ENCODE results near the gene GPR156. TPM values are rescaled to one million over a fixed set of nuclear protein-coding genes. Genes with fewer than 3 reads are reported as not detected.
"Not testable (repeated sequence)": the region's sequence is repeated elsewhere in the genome, so short reads cannot be mapped to it uniquely, and the experiment has no call there.

Gene GPR156
- total RNA-seq (2014; rRNA removed; shearing (Covaris generic)) = 0.24 and 0.68 TPM in 2 replicates

DNA sequence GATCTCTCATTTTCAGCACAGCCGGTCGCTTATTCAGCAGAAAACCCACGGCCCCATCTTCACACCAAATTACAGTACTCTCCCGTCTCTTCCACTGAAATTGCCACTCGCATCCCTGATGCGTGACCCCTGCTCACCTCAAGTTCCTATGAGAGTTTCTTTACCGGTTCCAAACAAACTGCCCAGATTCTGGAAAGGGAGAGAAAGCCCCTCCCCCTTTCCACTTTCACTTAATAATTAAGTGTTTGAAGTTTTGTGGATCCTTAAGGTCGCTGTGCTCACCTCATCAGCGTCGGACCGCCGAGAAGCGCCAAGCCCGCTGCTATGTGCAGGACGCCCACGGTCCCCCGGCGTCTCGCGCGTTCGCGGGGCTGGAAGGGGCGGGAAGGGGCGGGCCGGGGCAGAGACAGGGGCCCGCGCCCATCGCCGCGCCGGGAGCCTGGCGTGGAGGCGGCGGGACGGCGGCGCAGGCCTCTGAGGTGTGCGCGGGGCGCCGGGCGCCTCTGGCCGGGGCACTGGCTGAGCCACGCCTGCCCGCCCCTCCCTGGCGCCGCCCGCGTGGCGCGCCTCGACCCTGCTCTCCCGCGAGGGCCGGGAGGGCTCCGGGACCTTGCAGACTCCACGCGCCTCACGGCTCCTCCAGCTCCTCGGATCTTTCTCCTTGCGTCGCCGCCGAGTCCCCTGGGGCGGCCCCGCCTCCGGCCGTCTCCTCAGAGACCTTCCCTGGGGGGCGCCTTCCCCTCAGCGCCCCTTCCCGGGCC is at the start of gene GPR156:
GPR156 (minus strand) TSS at position 476 of the 761 bp plus-strand sequence. CDS start 41,124 bp downstream, outside the sequence.
- peak; percentile 43 for DNase-seq (ENCODE audit: low read depth)

DNA sequence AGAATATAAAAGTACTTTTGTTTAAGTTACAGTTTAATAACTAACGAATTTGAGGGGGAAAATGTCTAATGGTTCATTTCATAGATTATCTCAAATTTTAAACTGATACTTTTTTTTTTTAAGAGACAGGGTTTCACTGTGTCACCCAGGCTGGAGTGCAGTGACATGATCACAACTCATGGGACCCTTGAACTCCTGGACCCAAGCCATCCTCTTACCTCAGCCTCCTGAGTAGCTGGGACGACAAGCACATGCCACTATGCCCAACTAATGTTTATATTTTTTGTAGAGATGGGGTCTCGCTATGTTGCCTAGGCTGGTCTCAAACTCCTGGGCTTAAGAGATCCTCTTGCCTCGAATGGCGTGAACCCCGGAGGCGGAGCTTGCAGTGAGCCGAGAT is 47.6 kb upstream of the GPR156 start:
- DNase-seq (ENCODE audit: low read depth) = no peak

DNA sequence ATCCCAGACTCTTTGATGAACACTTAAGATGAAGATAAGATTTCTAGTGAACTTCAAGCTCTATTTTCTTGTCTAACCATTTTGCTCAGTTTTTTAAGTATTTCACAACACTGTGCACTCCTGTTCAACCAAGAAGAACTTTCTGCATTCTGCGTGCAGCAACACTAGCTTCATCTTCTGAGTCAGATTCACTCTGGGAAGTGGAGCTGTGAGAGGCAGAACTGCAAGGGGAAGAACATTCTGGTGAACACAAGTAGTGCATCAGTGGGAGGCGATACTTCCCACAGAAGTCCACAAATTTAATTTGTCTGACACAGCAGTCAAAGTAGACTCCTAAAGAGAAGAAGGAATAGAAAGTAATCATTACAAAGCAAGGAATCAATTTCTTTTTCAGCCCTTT is 46.1 kb upstream of the GPR156 start:
- DNase-seq (ENCODE audit: low read depth) = no peak

DNA sequence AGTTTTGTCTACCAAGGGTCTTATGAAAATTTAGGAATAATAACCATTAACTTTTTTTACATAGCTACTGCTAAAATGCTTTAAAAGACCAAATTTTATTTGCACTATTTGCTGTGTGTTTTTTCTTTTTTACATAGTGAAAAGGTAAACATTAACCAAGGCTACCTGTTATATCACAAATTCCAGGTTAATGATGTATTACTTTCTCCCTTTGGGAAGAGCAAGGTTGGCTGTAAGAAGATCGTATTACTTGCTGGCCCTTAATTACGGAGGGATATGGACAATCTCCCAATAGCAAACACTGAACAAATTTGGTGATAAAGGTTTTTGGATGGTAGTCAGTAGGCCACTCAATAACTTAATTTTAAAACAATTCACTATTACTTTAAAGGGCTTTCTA is 41.8 kb upstream of the GPR156 start:
- no peak for DNase-seq (ENCODE audit: low read depth)

DNA sequence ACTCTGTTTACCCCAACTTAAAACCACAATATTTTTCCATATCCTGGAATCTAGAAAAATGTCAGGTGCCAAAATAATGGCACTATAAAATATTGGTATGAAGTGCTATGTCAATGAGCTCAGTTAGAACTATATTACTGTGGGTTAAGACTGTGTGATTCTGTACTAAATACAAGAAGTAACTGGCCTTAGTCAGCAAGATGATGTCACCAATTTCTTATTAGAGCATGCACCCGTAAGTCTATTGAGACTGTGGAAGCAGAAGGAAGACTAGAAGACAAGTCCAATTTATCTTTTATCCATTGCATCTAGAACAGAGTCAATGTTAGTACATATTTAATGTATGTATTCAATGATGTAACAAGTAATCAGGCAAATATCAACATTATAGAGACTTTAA is 39.2 kb upstream of the GPR156 start:
- DNase-seq (ENCODE audit: low read depth) = no peak

DNA sequence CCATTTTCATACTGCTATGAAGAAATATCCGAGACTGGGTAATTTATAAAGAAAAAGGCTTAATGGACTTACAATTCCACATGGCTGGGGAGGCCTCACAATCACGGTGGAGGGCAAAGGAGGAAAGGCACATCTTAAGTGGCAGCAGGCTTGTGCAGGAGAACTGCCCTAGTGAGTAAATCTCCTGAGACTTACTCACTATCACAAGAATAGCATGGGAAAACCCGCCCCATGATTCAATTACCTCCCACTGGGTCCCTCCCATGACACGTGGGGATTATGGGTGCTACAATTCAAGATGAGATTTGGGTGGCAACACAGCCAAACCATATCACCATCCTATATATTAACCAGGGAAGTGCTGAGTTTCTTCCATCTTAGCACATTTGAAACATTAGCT is 38.7 kb upstream of the GPR156 start:
- DNase-seq (ENCODE audit: low read depth) = not testable (repeated sequence)

DNA sequence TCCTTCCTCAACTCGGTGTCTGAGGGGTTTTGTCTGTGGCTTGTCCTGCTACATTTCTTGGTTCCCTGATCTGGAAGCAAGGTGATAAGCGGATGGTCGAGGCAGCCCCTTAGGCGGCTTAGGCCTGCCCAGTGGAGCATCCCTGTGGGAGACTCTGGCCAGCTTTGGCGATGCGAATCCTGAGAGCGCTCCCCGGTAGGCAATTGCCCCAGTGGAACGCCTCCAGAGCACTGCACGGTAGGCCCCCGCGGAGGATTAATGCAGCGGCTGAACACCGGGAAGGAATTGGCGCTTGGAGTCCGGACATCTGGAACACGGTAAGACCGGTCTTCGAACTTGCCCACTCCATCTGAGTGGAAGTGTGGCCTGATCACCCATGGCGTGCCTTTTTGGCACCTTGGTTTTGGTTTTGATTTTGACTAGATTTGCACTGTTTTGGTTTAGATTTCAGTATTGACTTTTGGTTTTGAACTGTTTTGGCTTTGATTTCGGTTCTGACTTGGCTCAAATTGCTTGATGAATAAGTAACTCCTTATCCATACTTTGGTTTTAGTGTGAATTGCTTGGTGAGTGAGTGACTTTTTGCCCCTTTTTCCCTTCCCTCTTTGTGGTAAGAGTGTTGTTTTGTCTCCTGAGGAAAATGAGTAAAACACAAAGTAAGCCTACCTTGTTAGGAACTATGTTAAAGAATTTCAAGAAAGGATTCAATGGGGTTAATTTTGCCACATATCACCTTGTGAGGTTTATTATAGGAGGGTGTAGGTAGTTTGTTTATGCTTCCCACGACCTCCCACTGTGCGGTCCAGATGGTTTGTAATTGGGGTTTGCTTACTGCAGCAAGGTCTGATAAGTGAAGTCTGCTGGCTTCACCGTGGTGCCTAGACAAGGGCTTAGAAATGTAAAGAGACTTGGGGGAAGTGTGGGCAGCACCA is 27.1 kb upstream of the GPR156 start:
- no peak for DNase-seq (ENCODE audit: low read depth)

DNA sequence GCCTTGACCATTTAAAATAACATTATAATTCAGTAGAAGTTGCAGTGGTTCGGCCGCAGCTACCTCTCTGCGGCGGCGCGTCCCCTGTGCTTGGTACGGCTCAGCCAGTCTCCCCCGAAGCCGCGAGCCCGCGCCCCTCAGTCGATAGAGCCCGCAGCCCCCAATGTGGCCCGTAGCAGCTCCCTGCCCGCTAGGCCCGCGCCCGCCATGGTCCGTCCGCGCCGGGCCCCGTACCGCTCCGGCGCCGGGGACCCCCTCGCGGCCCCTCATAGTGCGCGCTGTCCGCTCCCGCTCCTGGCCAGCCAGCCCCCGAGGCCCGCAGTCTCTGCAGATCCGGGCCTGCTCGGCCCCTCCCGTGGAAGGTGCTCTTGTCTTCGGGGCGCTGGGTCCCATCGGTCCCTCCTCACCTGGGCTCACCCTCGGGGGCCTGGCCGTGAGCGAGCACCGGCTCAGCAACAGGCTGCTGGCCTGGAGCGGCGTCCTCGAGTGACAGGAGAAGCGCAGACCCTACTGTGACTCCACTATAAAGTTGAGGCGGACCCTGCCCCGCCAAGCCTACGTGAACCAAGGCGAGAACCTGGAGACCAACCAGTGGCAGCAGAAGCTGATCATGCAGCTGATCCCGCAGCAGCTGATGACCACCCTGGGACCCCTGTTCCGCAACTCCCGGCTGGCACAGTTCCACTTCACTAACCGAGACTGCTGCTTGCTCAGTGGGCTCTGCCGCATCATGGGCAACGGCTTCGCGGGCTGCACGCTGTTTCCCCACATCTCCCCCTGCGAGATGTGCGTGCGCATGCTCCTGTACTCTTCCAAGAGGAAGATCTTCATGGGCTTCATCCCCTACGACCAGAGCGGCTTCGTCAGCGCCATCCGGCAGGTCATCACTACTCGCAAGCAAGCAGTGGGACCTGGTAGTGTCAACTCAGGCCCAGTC is 21.8 kb upstream of the GPR156 start:
- DNase-seq (ENCODE audit: low read depth) = no peak

DNA sequence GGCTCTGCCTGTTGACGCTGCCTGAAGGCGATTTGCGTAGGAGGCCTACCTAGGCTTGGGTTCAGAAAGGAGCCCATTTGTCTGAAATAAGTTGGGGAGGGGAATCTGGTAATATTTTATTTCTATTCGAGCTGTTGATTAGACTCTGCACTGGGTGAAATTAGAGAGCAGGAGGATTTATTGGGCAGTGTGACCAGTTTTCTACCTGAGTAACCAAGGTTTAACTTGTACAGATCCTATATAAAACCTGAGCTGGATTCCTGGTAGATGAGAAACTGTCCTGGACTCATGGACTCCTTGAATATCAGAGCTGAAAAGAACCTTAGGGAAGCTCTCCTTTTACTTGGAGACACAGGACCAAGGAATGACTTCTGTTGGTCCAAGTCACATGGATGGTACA is 19.6 kb upstream of the GPR156 start:
- no peak for DNase-seq (ENCODE audit: low read depth)

DNA sequence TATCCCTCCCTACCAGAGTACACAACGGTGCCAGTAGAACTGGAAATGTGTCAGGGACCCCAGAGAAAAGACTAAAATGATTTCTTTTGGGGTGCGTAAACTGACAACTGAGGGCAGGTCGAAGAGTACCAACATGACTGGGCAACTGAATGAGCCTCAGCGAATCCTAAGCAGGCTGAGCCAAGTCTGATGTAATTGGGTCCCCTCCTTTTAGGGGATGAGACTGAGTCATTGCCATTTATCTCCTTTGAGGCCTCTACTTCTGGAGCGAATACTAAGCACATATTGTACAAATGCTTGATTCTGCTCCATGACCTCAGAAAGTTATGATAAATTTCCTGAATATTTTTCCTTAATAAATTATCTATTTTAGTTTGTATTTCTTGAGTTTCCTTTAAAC is 17.3 kb upstream of the GPR156 start:
- no peak for DNase-seq (ENCODE audit: low read depth)

DNA sequence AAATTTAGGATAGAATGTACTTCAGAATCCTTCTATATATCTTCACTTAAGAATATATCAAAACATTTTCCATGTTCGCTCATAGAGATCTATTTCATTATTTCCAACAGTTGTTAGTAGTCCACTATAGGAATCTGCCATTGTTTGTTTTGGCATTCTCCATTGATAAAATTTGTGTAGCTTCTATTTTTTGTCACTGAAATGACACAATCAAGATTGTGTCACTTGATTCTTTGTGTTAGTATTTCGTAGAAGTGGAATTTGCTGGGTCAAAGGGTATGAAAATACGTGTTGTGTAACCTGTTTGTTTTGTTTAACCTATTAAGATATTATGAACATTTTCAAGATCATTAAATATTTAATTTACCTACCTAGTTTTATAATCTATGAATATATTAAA is 15.9 kb upstream of the GPR156 start:
- DNase-seq (ENCODE audit: low read depth) = no peak

DNA sequence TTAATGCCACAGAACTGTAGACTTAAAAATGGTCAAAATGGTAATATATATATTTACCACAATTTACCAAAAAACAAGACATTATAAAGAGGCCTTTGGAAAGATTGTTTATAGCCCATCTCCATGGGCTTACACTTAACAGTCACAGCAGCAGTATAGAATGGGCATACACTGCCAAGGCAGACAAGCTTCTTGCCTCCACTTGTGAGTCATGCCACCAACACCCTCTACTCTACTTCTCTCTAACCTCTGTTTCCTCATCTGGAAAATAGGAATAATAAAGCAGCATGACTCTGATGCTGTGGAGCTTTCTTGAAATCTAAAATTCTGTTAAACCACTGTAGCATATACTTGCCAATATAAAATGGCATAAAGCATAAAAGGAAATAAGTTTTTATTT is 14.4 kb upstream of the GPR156 start:
- DNase-seq (ENCODE audit: low read depth) = peak; percentile 9

DNA sequence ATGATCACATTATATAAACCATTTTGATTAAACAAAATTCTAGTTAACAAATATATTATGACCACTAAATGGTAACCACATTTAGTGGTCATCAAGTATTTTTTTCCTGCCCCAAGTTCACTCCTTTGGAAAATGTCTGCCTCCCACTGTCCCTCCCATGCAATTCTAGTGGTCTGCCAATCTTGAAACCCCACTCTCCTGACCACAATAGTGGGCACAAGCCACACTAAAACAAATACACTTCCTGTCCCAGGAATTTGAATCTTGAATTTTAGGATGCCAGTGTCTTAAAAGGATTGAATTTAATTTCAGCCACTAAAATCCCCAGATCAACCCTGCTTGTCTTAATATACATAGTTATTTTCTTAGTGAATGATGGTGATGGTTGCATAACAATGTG is 14.0 kb upstream of the GPR156 start:
- no peak for DNase-seq (ENCODE audit: low read depth)

DNA sequence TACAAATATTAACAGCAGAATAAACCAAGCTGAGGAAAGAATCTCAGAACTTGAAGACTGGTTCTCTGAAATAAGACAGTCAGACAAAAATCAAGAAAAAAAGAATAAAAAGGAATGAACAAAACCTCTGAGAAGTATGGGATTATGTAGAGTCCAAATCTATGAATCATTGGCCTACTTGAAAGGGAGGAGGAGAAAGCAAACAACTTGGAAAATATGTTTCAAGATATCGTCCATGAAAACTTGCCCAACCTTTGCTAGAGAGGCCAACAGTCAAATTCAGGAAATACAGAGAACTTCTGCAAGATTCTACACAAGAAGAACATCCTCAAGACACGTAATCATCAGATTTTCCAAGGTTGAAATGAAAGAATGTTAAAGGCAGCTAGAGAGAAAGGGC is 6.5 kb upstream of the GPR156 start:
- DNase-seq (ENCODE audit: low read depth) = not testable (repeated sequence)

DNA sequence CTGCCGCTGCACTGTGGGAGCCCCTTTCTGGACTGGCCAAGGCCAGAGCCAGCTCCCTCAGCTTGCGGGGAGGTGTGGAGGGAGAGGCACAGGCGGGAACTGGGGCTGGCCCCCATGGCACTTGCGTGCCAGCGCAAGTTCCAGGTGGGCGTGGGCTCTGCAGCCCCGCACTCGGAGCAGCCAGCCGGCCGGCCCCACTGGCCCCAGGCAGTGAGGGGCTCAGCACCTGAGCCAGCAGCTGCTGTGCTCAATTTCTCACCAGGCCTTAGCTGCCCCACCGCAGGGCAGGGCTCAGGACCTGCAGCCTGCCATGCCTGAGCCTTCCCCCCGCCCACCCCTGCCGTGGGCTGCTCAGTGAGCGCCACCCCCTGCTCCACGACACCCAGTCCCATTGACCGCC is 4.6 kb upstream of the GPR156 start:
- DNase-seq (ENCODE audit: low read depth) = no peak

DNA sequence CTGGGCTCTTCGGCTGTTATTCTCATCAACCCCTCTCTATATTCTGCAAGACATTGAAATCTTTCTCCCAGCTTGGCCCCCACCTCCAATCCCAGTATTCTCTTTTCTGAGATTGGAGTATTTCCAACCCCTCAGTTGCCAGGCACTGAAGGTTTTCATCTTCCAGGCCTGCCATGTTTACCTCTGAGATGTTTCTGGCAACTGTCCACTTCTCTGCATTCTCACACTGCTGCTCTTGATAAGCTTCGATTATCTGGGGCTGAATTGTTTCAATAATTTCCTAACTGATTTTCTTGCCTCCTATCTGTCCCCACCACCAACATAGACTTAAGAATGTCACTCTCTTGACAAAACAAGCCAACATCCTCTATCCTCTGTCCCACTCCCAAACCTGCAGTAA is 1.4 kb upstream of the GPR156 start:
- no peak for DNase-seq (ENCODE audit: low read depth)

DNA sequence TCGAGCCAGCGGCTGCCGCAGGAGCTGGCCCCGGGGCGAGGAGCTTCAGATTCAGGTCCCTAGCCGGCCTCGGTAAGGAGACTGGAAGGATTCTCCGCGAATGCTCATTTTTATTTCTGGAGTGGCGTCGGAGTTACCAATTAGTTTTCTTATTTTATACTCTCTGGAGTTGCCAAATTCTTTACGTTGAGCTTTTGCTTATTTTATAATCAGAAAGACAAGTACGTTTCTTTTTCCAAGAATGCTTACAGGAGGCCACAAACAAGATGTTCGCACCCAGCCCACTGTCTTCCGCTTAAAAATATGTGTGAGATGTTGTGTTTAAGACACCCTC is 453 bp upstream of the GPR156 start:
- DNase-seq (ENCODE audit: low read depth) = no peak

DNA sequence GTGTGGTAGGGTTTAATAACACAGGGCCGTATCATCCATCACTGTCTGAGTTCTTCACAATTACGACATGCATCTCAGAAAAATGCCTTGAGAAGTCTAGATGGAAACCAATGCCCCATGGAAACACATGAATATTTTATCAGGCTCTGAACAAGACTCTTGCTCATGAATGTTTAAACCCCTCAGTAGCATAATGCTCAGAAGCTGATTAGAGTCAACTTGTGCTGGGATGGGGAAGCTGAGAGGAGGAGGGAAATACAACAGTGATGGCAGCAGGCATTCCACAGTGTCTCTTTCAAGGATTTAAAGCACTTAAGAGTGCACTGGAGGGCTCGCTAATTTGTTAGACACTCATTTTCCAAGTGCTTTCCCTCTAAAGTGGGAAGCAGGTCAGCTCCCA is 3.8 kb downstream of the GPR156 start:
- DNase-seq (ENCODE audit: low read depth) = no peak

DNA sequence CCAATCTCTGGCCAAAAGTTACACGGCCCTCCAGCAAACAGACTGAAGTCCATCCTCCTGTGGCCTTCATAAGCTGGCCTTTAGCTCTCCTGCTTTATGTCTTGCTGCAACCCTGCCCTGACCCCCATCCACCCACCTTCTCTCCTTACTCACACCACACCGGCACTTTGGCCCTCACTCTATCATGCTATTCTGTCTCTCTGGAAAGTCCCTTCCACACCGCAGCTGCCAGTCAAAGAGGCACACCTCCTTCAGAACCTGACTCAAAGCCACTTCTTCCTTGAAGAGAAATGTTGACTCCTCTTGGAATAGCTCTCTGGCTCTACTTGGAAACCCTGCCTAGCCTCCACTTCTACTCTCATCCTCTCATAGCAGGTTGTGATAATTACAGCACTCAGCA is 4.5 kb downstream of the GPR156 start:
- no peak for DNase-seq (ENCODE audit: low read depth)

DNA sequence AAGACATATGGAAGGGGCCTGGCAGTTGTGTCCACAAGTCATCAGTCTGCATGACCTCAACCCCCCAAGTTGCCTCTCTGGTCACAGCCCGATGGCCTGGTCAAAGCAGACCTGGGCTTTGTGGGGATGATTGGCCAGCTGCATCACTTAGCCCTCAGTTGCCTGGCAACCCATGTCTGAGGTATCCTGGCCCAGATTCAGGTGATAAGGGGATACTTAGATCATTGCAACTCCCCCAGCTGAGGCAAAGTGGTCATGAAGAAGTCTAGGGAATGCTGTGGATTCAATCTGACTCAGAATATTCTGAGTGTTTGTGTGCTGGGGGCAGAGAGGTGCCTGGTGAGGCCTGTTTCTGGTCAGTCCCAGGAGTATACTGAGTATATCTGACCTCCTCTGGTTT is 5.0 kb downstream of the GPR156 start:
- no peak for DNase-seq (ENCODE audit: low read depth)

DNA sequence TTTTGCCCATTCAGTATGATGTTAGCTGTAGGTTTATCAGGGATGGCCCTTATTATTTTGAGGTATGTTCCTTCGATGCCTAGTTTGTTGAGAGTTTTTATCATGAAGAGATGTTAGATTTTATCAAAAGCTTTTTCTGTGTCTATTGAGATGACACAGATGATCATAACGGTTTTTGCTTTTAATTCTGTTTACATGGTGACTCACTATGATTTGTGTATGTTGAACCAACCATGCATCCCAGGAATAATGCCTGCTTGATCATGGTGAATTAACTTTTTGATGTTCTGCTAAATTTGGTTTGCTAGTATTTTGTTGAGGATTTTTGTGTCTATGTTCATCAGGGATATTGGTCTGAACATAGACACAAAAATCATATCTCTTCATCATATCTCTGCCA is 8.3 kb downstream of the GPR156 start:
- DNase-seq (ENCODE audit: low read depth) = no peak

DNA sequence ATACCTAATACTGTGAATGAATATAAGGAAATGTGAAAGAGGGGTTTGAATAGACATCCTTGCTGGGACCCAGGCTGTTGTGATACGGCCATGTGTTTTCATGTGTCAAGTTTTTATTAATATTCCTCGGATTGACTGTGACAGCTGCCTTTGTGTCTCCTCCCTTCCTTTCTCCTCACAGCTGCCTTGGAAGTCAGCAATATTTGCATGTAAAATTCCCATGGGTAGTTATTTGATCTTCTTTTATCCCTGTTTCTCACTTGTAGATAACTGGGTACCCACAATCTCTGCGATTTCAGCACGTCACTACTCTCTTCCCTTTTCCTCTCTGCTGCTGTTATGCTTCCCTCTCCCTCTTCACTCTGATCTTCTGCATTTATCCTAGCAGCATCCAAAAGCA is 9.4 kb downstream of the GPR156 start:
- no peak for DNase-seq (ENCODE audit: low read depth)
